Central memory CD8-positive, alpha-beta T cell (primary cell): ENCODE results near the gene CYP11A1.

Source experiments
- ATAC-seq: fragments of 150-1000 bp; cut with Tn5 transposase; replicated peaks from 2 replicates; pipeline ENCODE4 v1.10.0; 2022; ENCODE audit warnings: mild to moderate bottlenecking, moderate FRiP score, moderate number of reproducible peaks; ENCODE audit not compliant: poor library complexity, severe bottlenecking; ENCODE audit errors: extremely low read depth
- DNase-seq, 2 donors: peaks; one replicate each; pipeline ENCODE4 v3.0.0; 2021; ENCODE audit warnings: low spot score in 2 of 2
- H3K27ac Mint-ChIP-seq: one replicate; pipeline ENCODE4 v1.8.0; 2022; ENCODE audit warnings: low read depth, mild to moderate bottlenecking, moderate library complexity, mixed read lengths
- H3K27me3 Mint-ChIP-seq: one replicate; pipeline ENCODE4 v1.8.0; 2022; ENCODE audit warnings: mixed read lengths
- H3K36me3 Mint-ChIP-seq: one replicate; pipeline ENCODE4 v1.8.0; 2022; ENCODE audit warnings: mild to moderate bottlenecking, moderate library complexity, mixed read lengths; ENCODE audit not compliant: insufficient read depth
- H3K4me1 Mint-ChIP-seq: one replicate; pipeline ENCODE4 v1.8.0; 2022; ENCODE audit warnings: mixed read lengths
- H3K4me3 Mint-ChIP-seq: one replicate; pipeline ENCODE4 v1.8.0; 2022; ENCODE audit warnings: mild to moderate bottlenecking, moderate library complexity, mixed read lengths
- H3K9me3 Mint-ChIP-seq: one replicate; pipeline ENCODE4 v1.8.0; 2022; ENCODE audit warnings: mixed read lengths

CYP11A1 gene

DNA sequence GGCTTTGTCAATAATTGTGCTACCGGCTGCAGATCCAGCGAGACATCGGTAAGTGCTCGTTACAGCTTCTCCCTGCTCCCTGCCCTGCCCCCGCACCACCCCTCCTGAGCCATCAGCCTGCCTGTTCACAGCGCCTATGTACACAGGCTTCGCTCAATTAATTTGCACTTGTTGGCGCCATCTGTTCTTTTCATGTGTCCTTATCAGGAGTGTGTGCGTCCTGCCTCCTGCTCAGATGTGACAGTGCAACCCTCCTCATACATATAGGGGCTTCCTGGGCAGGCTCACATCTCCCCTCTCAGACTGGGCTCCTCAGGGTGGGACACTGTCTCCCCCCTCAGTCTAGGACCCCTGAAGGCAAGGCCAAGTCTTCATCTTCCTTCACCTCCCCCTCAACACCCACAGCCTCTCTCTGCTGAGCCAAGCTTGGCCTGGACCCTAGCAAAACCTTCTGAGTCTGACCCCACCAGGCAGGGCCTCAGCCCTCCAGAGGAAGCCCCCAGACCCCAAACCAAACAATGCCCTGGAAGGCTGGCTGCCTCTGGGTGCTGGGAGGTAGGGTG, 54.9 kb downstream of the CYP11A1 start:
- no peak for DNase-seq
- H3K27me3 Mint-ChIP-seq, result peaks cover 24% of the 10 kb centered on the region
- no peaks in the 10 kb centered on the region for H3K9me3 Mint-ChIP-seq
- no peak overlapping the region for H3K4me3 Mint-ChIP-seq
- no peak overlapping the region for H3K27ac Mint-ChIP-seq
- peaks cover 13% of the 10 kb centered on the region for H3K4me1 Mint-ChIP-seq
- peaks cover 4% of the 10 kb centered on the region for H3K36me3 Mint-ChIP-seq
- ATAC-seq, result no peak

DNA sequence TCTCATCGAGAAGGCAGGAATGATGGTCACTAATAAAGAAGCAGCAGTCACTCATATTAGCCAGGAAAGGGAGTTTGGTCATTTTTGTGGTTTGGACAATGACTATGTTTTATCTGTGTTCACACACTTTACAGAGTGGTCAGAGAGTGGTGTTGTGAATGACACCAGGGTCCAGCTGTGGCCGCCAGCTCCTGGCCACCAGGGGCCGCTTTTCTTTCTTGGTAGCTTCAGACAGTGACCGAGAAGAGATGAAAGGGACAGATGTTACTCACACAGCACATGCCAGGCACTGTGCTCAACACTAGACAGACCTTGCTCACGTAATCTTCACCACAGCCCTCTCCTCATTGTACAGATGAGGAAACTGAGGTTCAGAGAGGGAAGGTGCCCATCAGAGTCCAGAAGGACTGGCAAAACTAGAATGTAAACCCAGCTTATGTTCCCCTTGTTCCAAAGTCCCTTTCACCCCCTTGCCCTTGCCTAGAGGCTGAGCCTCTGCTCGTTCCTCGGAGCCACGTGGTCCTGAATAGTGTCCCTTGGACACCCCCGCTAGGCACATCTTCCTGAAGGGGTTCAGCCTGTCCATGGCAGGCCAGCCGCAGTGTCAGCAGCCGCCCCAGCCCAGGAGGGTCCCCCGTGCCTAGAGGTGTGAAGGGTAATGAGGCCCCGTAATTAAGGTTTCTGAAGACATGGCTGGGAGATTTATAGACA, 55.6 kb downstream of the CYP11A1 start:
- peaks cover 27% of the 10 kb centered on the region for H3K27me3 Mint-ChIP-seq
- no peak for DNase-seq
- no peak overlapping the region for H3K4me3 Mint-ChIP-seq
- peaks cover 4% of the 10 kb centered on the region for H3K36me3 Mint-ChIP-seq
- no peak overlapping the region for H3K27ac Mint-ChIP-seq
- no peak for ATAC-seq
- no peaks in the 10 kb centered on the region for H3K9me3 Mint-ChIP-seq
- H3K4me1 Mint-ChIP-seq, result peaks cover 13% of the 10 kb centered on the region

DNA sequence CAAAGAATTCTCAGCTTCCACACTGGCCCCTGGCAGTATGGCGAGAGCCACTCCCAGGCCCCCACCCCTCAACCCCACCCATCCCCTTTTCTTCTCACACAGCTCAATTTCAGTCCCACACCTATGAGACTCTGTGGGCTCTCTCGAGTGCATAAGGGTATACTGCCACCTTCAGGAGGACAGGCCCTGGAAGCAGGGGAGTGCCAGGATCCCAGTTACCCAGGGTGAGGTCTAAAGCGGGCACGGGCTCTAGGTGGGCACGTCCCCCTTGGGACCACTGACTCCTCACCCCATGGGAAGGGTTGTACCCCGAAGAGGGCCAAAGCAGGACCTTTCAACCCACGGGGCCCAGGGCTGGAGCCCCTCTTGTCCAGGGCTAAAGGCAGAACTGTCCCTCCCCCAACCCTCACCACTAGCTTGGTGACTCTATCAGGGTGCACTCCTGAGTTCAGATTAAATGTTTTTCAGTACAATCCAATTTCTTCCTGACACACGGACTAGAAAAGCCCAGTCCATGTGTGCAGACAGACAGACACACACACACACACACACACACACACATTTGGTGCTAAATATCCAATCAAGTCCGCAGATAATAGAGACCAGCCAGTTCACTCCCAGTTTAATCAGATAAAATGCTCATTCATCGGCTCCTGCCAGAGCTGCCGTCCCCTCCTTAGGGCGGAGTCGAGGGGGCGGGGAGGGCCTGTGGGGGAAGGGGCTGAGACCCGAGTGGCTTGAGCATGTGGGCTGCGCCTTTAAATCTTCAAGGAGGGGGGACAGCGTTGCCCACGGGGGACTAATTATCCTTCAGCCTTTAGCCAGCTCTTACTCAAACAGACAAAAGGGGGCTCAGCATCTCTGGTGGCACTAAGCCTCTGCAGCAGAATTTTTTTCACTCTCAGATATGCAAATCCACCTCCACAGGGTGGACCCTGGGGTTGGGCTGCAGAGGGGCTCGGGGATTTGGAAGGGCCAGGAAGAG, 59.3 kb downstream of the CYP11A1 start:
- DNase-seq, result no peak
- Mint-ChIP-seq H3K27me3 (peaks cover 64% of the 10 kb centered on the region), H3K27ac (no peak overlapping the region), H3K4me3 (no peak overlapping the region), H3K36me3 (peaks cover 2% of the 10 kb centered on the region), H3K4me1 (no peaks in the 10 kb centered on the region), H3K9me3 (no peaks in the 10 kb centered on the region)
- ATAC-seq, result no peak

DNA sequence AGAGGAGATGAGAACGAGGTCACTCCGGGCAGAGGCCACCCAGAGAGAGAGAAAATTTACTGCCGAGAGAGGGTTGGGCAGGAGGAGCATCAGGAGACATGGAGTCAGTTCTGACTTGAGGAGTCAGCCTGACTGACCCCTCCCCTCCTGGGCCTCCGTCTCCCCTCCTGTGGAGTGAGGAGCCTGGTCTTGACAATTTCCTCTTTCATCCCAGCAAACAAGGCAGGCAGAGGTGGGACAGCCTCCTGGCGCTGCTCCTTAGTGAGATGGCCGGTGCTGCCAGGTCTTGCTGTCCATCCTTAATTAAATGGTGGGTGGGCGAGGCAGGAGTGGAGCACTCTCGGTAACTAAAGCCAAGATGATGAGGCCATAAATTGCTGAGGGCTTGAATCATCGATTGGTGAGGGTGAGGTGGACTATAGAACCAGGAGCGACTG, 60.6 kb downstream of the CYP11A1 start:
- H3K27ac Mint-ChIP-seq, result no peak overlapping the region
- no peak for ATAC-seq
- peaks cover 77% of the 10 kb centered on the region for H3K27me3 Mint-ChIP-seq

GRCh38 chr15:74305687-74306086, 61.8 kb downstream of the CYP11A1 start:
- H3K36me3 Mint-ChIP-seq, result peaks cover 2% of the 10 kb centered on the region
- no peak for DNase-seq
- no peaks in the 10 kb centered on the region for H3K9me3 Mint-ChIP-seq
- no peak for ATAC-seq
- H3K4me1 Mint-ChIP-seq, result no peaks in the 10 kb centered on the region
- H3K27ac Mint-ChIP-seq, result no peak overlapping the region
- no peak overlapping the region for H3K4me3 Mint-ChIP-seq
- peaks cover 89% of the 10 kb centered on the region for H3K27me3 Mint-ChIP-seq

More for the DNA sequence above, 60.6 kb downstream of the CYP11A1 start:
- no peak overlapping the region for H3K4me3 Mint-ChIP-seq
- no peaks in the 10 kb centered on the region for H3K4me1 Mint-ChIP-seq
- H3K36me3 Mint-ChIP-seq, result peaks cover 2% of the 10 kb centered on the region
- DNase-seq, result no peak
- no peaks in the 10 kb centered on the region for H3K9me3 Mint-ChIP-seq

GRCh38 chr15:74304431-74304830, 63.0 kb downstream of the CYP11A1 start:
- peaks cover 2% of the 10 kb centered on the region for H3K36me3 Mint-ChIP-seq
- no peaks in the 10 kb centered on the region for H3K4me1 Mint-ChIP-seq
- no peak for DNase-seq
- peaks cover 94% of the 10 kb centered on the region for H3K27me3 Mint-ChIP-seq
- no peak overlapping the region for H3K27ac Mint-ChIP-seq
- H3K4me3 Mint-ChIP-seq, result no peak overlapping the region
- no peak for ATAC-seq
- H3K9me3 Mint-ChIP-seq, result no peaks in the 10 kb centered on the region

DNA sequence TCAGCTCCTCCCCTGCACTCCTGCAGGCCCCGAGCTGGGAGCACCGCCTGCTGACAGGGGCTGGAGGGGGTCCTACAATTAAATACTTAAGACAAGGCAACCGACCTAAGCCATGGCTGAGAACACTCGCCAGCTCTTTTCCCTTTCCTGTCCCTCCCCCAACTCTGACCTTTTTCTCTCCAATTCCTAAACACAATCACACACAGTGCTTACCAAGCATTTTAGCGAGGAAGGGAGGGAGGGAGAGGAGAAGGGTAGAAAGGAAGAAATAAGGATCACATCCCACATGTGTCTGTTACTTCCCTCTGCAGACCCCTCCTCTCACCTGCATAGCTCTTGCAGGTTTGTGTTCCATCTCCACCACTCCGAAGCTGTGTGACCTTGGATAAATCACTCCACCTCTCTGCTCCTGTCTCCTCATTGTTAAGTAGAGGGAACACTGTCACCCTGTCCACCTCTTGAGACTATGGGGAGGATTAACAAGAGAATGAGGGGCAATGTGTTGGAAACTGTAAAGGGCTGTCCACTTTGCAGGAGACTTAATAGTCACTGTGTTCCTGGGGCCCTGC, 63.6 kb downstream of the CYP11A1 start:
- DNase-seq (no peak), ATAC-seq (no peak)
- no peak overlapping the region for H3K4me3 Mint-ChIP-seq
- peaks cover 2% of the 10 kb centered on the region for H3K36me3 Mint-ChIP-seq
- H3K27me3 Mint-ChIP-seq, result peaks cover 88% of the 10 kb centered on the region
- H3K9me3 Mint-ChIP-seq, result no peaks in the 10 kb centered on the region
- no peak overlapping the region for H3K27ac Mint-ChIP-seq
- H3K4me1 Mint-ChIP-seq, result no peaks in the 10 kb centered on the region

- H3K27me3 Mint-ChIP-seq, result peaks cover 78% of the 10 kb centered on the region
- no peaks in the 10 kb centered on the region for H3K36me3 Mint-ChIP-seq
- H3K27ac Mint-ChIP-seq, result no peak overlapping the region
- DNase-seq (no peak), ATAC-seq (no peak)
- no peaks in the 10 kb centered on the region for H3K9me3 Mint-ChIP-seq
- H3K4me3 Mint-ChIP-seq, result no peak overlapping the region
- no peaks in the 10 kb centered on the region for H3K4me1 Mint-ChIP-seq
These were observed 64.6 kb downstream of the CYP11A1 start for GRCh38 chr15:74302821-74303359.

DNA sequence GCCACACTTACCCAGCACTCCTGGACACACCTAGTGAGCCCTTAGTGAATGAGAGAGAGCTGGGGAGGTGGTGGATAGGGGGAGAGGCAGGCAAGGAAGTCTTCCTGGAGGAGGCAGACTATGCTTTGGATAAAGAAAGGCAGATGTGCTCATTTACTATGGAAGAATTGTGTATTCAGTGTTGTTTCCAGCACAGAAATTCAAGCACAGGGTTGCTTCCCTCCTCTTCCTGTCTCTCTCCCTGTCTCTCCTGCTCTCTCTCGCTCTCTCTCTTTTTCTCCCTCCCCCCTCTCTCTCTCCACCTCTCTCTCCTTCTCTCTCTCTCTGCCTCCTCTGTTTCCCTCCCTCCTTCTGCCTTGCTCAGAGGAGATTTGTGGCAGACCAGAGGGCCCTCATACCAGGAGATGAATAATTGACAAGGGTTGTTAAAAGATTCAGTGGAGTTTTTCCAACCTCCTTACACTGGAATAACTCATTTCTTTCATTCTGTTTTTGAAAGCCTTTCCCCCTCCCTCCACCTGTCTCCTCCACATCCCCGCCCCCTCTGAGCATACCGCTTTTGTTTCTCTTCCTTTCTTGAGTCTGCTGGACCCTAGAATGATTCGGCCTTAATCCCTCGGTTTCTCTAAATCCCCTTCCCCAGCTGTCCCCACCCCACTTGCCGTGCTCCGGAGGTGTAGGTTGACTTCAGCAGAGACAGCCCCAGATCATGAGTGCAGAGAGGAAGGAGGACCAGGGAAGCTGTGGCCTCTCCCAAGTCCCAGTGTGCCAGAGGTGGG, 65.7 kb downstream of the CYP11A1 start:
- H3K4me3 Mint-ChIP-seq, result no peak overlapping the region
- peaks cover 72% of the 10 kb centered on the region for H3K27me3 Mint-ChIP-seq
- no peak for ATAC-seq
- no peaks in the 10 kb centered on the region for H3K4me1 Mint-ChIP-seq
- no peak overlapping the region for H3K27ac Mint-ChIP-seq
- no peak for DNase-seq
- H3K9me3 Mint-ChIP-seq, result no peaks in the 10 kb centered on the region
- H3K36me3 Mint-ChIP-seq, result no peaks in the 10 kb centered on the region

DNA sequence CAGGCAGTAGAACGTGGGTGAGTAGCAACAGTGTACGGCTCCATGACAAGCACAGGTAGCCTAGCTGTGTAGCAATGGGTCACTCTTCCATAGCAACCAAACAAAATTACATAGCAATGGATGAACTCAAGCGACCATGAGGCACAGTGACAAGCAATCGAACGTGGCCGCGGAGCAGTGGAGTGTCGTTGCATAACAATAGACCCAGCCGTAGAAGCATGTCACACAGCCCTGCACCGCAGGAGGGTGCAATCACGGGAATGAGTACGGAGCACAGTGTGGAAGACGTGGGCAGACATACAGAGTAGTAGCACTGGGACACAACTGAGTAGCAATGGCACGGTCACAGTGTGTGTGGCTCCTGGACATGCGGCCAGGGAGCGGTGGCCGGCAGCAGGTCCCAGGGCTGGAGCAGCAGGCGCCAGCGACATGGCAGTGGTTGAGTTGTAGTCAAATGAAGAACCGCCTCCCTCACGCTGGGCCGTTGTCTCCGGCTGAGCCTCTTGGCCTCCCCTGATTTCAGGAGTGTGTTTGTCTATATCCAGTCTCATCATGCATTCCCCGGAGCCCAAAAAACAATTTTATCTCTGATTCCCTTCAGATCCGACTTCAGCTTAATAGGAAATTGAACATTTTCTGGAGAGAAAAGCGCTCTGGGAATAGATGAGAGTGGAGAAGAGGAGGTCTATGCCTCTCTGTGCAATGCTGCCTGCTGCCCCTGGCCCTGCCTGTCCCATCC, 67.2 kb downstream of the CYP11A1 start:
- no peak overlapping the region for H3K4me3 Mint-ChIP-seq
- H3K27ac Mint-ChIP-seq, result no peak overlapping the region
- no peaks in the 10 kb centered on the region for H3K9me3 Mint-ChIP-seq
- no peaks in the 10 kb centered on the region for H3K36me3 Mint-ChIP-seq
- ATAC-seq (no peak), DNase-seq (no peak)
- peaks cover 61% of the 10 kb centered on the region for H3K27me3 Mint-ChIP-seq
- H3K4me1 Mint-ChIP-seq, result no peaks in the 10 kb centered on the region

DNA sequence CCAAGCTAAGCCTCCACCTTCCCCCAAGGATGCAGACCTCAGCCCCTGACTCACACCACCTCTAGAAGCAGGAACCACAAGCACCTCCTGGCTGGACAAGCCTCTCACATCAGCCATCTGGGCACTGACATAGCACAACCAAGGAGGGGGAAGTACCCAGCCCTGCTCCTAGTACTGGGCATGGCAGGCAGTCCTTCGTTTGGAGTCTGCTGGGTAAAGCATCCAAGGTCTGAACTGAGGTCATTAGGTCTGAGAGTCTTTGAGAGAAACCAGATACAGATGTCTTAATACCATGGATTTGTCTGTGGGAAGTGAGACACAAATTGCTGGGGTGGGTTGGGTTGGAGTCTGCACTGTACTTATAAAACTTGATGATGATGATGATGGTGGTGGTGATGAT, 69.6 kb downstream of the CYP11A1 start:
- peaks cover 2% of the 10 kb centered on the region for H3K36me3 Mint-ChIP-seq
- H3K27me3 Mint-ChIP-seq, result peaks cover 52% of the 10 kb centered on the region
- ATAC-seq (no peak), DNase-seq (no peak)
- H3K4me1 Mint-ChIP-seq, result no peaks in the 10 kb centered on the region
- no peaks in the 10 kb centered on the region for H3K9me3 Mint-ChIP-seq
- H3K27ac Mint-ChIP-seq, result no peak overlapping the region
- H3K4me3 Mint-ChIP-seq, result no peak overlapping the region
